GM12878 (cell line): ENCODE data around the gene ATP7B.

ENCODE experiments used
- ATF7 ChIP-seq: fragments of 450-650 bp; IDR thresholded peaks from 2 replicates; pipeline ENCODE4 v1.6.1; 2016; ENCODE audit warnings: low read depth, mild to moderate bottlenecking
- CTCF ChIP-seq, 3 experiments: IDR thresholded peaks in 2 of 3; conservative IDR thresholded peaks in 1 of 3; 2 replicates each; pipeline ENCODE4 v1.5.1; 2011; ENCODE audit warnings: low read depth in 3 of 3, low read length in 3 of 3, mild to moderate bottlenecking in 3 of 3, control low read depth in 2 of 3, moderate library complexity in 2 of 3, inconsistent platforms in 1 of 3, mixed read lengths in 1 of 3; ENCODE audit not compliant: control insufficient read depth in 2 of 3, insufficient read depth in 1 of 3; ENCODE audit errors: extremely low read depth in 1 of 3
- EP300 ChIP-seq, 2 experiments: fragments of 150-350 bp in 1 of 2; IDR thresholded peaks; 2 replicates each; pipeline ENCODE4 v1.6.1; 2011 to 2012; ENCODE audit warnings: low read depth in 2 of 2, low read length in 2 of 2, borderline replicate concordance in 1 of 2, improper control_type of control experiment in 1 of 2, inconsistent platforms in 1 of 2; ENCODE audit not compliant: control insufficient read depth in 1 of 2
- EZH2 ChIP-seq: IDR thresholded peaks from 2 replicates; pipeline ENCODE4 v1.6.1; 2012; ENCODE audit warnings: low read depth, mild to moderate bottlenecking, control low read depth, inconsistent platforms, low read length, borderline replicate concordance; ENCODE audit not compliant: control insufficient read depth
- MAX ChIP-seq: IDR thresholded peaks from 2 replicates; pipeline ENCODE4 v1.6.1; 2012; ENCODE audit warnings: low read depth, low read length, improper control_type of control experiment
- NRF1 ChIP-seq: conservative IDR thresholded peaks from 2 replicates; pipeline ENCODE4 v1.6.1; 2011; ENCODE audit warnings: mild to moderate bottlenecking, low read depth, low read length, improper control_type of control experiment
- POLR2A ChIP-seq: IDR thresholded peaks from 2 replicates; pipeline ENCODE4 v1.6.1; 2011; ENCODE audit warnings: low read depth, mild to moderate bottlenecking, low read length
- POU2F2 ChIP-seq: IDR thresholded peaks from 3 replicates; pipeline ENCODE4 v1.6.1; 2011; ENCODE audit warnings: low read depth, mild to moderate bottlenecking, low read length, borderline replicate concordance
- RCOR1 ChIP-seq: conservative IDR thresholded peaks from 2 replicates; pipeline ENCODE4 v1.6.1; 2012; ENCODE audit warnings: low read depth, low read length, improper control_type of control experiment
- SREBF2 ChIP-seq: IDR thresholded peaks from 2 replicates; pipeline ENCODE4 v1.6.1; 2012; ENCODE audit warnings: mild to moderate bottlenecking, low read length

GRCh38 chr13:51943721-51944120, 67.5 kb downstream of the ATP7B start:
- TF ChIP-seq EZH2 = no peak
- TF ChIP-seq NRF1 = no peak
- no peak for TF ChIP-seq EP300 (IDR thresholded peaks at IDR 0.05; ENCODE audit: borderline replicate concordance in 1 of 2, control insufficient read depth in 1 of 2, low read depth in 2 of 2, low read length in 2 of 2)
- TF ChIP-seq RCOR1 = no peak
- no peak for TF ChIP-seq MAX
- no peak for TF ChIP-seq ATF7
- TF ChIP-seq POU2F2 = no peak
- no peak for TF ChIP-seq SREBF2
- no peak for TF ChIP-seq POLR2A
- no peak for TF ChIP-seq CTCF (IDR thresholded peaks at IDR 0.05 in 2 of 3, conservative IDR thresholded peaks at IDR 0.05 in 1 of 3; ENCODE audit: control insufficient read depth in 2 of 3, extremely low read depth in 1 of 3, insufficient read depth in 1 of 3, low read depth in 3 of 3, low read length in 3 of 3)
